Skeletal muscle satellite cell (primary cell): ENCODE results near the gene ZNF554.

Experiments
- H3K27me3 ChIP-seq: 2 replicates; pipeline ENCODE4 v1.7.0; 2013; ENCODE audit warnings: low read length; ENCODE audit not compliant: control insufficient read depth, insufficient read depth
- H3K36me3 ChIP-seq: 2 replicates; pipeline ENCODE4 v1.7.0; 2013; ENCODE audit warnings: mild to moderate bottlenecking, control low read depth, low read length; ENCODE audit not compliant: insufficient read depth
- H3K4me1 ChIP-seq: 2 replicates; pipeline ENCODE4 v1.7.0; 2013; ENCODE audit warnings: low read length; ENCODE audit not compliant: control insufficient read depth, insufficient read depth
- H3K4me2 ChIP-seq: 2 replicates; pipeline ENCODE4 v1.7.0; 2013; ENCODE audit warnings: mild to moderate bottlenecking, low read length
- H3K4me3 ChIP-seq: 2 replicates; pipeline ENCODE4 v1.7.0; 2013; ENCODE audit warnings: low read length
- H3K9ac ChIP-seq: 2 replicates; pipeline ENCODE4 v1.7.0; 2013; ENCODE audit warnings: mild to moderate bottlenecking, low read depth, low read length, moderate library complexity
- H3K9me3 ChIP-seq: replicated peaks from 2 replicates; pipeline ENCODE4 v1.7.0; 2013; ENCODE audit warnings: mild to moderate bottlenecking, control low read depth, low read length

ZNF554 gene

DNA sequence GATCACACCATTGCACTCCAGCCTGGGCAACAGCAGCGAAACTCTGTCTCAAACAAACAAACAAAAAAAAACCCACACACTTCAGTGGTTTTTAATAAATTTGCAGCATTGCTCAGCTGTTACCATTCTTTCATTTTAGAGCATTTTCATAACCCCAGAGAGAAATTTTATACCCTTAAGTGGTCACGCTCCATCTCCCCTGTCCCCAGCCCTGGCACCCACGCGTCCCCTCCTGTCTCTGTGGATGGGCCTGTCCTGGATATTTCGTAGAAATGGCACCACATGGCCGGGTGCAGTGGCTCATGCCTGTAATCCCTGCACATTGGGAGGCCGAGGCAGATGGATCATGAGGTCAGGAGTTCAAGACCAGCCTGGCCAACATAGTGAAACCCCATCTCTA, 26.5 kb upstream of the ZNF554 start:
- Histone ChIP-seq H3K9ac (no peak overlapping the region), H3K4me2 (no peak overlapping the region), H3K4me3 (no peak overlapping the region), H3K4me1 (no peaks in the 10 kb centered on the region), H3K36me3 (peaks cover 38% of the 10 kb centered on the region), H3K27me3 (no peaks in the 10 kb centered on the region), H3K9me3 (no peaks in the 10 kb centered on the region)

DNA sequence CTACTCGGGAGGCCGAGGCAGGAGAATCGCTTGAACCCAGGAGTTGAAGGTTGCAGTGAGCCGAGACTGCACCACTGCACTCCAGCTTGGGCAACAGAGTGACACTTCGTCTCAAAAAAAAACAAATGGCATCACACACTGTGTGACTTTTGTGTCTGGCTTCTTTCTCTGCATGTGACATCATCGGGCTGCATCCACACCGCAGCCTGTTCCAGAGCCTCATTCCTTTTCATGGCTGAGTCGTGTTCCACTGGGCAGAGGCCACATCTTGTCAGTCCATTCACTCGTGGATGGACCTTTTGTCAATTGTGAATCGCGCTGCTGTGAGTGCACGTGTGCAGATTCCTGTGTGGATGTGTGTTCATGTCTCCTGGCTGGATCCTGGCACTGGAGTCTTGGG, 26.1 kb upstream of the ZNF554 start:
- Histone ChIP-seq H3K9ac (no peak overlapping the region), H3K36me3 (peaks cover 39% of the 10 kb centered on the region), H3K4me1 (no peaks in the 10 kb centered on the region)

GRCh38 chr19:2795827-2796658, 23.6 kb upstream of the ZNF554 start:
- Histone ChIP-seq H3K27me3 (no peaks in the 10 kb centered on the region), H3K9me3 (no peaks in the 10 kb centered on the region), H3K4me2 (no peak overlapping the region), H3K9ac (no peak overlapping the region), H3K36me3 (peaks cover 45% of the 10 kb centered on the region), H3K4me3 (no peak overlapping the region), H3K4me1 (no peaks in the 10 kb centered on the region)

More for the DNA sequence above, 26.1 kb upstream of the ZNF554 start:
- no peak overlapping the region for H3K4me2 ChIP-seq
- H3K4me3 ChIP-seq: no peak overlapping the region
- H3K27me3 ChIP-seq: no peaks in the 10 kb centered on the region
- H3K9me3 ChIP-seq: no peaks in the 10 kb centered on the region

GRCh38 chr19:2796659-2797266, 22.9 kb upstream of the ZNF554 start:
- Histone ChIP-seq H3K4me2 (no peak overlapping the region), H3K27me3 (no peaks in the 10 kb centered on the region), H3K9ac (no peak overlapping the region), H3K9me3 (no peaks in the 10 kb centered on the region), H3K4me3 (no peak overlapping the region), H3K4me1 (no peaks in the 10 kb centered on the region), H3K36me3 (peaks cover 46% of the 10 kb centered on the region)

GRCh38 chr19:2797280-2797679, 22.4 kb upstream of the ZNF554 start:
- Histone ChIP-seq H3K27me3 (no peaks in the 10 kb centered on the region), H3K4me1 (no peaks in the 10 kb centered on the region), H3K9ac (no peak overlapping the region), H3K36me3 (peaks cover 48% of the 10 kb centered on the region), H3K4me3 (no peak overlapping the region), H3K4me2 (no peak overlapping the region), H3K9me3 (no peaks in the 10 kb centered on the region)

- no peak overlapping the region for H3K9ac ChIP-seq
- H3K4me1 ChIP-seq: no peaks in the 10 kb centered on the region
- peaks cover 49% of the 10 kb centered on the region for H3K36me3 ChIP-seq
Measured at GRCh38 chr19:2798158-2798685, 21.4 kb upstream of the ZNF554 start.

DNA sequence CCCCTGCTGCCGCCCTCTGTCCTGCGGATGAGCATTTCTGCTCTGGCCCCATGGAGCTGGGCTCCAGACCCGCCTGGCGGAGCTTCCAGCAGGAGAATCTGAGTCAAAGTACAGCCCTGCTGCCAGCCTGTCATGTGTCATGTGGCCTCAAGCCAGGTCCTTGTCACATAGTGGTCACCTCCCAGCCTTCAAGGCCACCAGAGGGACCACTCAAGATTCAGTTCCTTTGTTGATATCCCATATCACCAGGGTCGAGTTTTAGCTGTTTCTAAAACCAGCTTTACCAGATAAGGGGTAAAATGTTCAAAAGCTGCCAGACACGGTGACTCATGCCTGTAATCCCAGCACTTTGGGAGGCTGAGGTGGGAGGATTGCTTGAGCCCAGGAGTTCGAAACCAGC, 20.9 kb upstream of the ZNF554 start:
- Histone ChIP-seq H3K4me1 (no peaks in the 10 kb centered on the region), H3K36me3 (peaks cover 53% of the 10 kb centered on the region), H3K27me3 (no peaks in the 10 kb centered on the region), H3K9ac (no peak overlapping the region), H3K4me2 (no peak overlapping the region), H3K9me3 (no peaks in the 10 kb centered on the region), H3K4me3 (no peak overlapping the region)

More at GRCh38 chr19:2798158-2798685, 21.4 kb upstream of the ZNF554 start:
- Histone ChIP-seq H3K27me3 (no peaks in the 10 kb centered on the region), H3K4me2 (no peak overlapping the region), H3K9me3 (no peaks in the 10 kb centered on the region), H3K4me3 (no peak overlapping the region)

GRCh38 chr19:2799273-2800020, 20.2 kb upstream of the ZNF554 start:
- H3K9ac ChIP-seq: no peak overlapping the region
- H3K36me3 ChIP-seq: peaks cover 56% of the 10 kb centered on the region

GRCh38 chr19:2800506-2800905, 19.2 kb upstream of the ZNF554 start:
- Histone ChIP-seq H3K36me3 (peaks cover 49% of the 10 kb centered on the region), H3K9ac (no peak overlapping the region), H3K4me2 (no peak overlapping the region), H3K4me1 (no peaks in the 10 kb centered on the region), H3K27me3 (no peaks in the 10 kb centered on the region), H3K9me3 (no peaks in the 10 kb centered on the region), H3K4me3 (no peak overlapping the region)

More at GRCh38 chr19:2799273-2800020, 20.2 kb upstream of the ZNF554 start:
- Histone ChIP-seq H3K9me3 (no peaks in the 10 kb centered on the region), H3K4me2 (no peak overlapping the region), H3K4me3 (no peak overlapping the region), H3K27me3 (no peaks in the 10 kb centered on the region), H3K4me1 (no peaks in the 10 kb centered on the region)

DNA sequence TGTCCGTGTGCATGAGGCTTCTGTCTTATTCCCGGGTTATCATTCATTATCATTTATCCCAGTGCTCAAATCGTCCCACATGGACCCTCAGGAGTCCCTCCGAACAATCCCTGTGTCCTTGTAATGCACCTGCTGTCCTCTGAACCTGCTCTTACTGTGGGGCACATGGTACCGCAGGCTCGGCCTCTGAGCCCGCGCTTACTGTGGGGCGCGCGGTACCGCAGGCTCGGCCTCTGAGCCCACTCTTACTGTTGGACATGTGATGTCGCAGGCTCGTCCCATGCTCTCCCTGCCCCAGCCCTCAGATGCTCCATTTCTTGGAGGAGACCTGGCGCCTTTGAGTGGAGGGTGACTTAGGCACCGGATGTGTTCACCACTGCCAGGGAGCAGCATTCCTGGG, 16.8 kb upstream of the ZNF554 start:
- no peaks in the 10 kb centered on the region for H3K27me3 ChIP-seq
- H3K4me2 ChIP-seq: no peak overlapping the region
- H3K4me3 ChIP-seq: no peak overlapping the region
- no peak overlapping the region for H3K9ac ChIP-seq
- no peaks in the 10 kb centered on the region for H3K9me3 ChIP-seq
- no peaks in the 10 kb centered on the region for H3K4me1 ChIP-seq
- H3K36me3 ChIP-seq: peaks cover 53% of the 10 kb centered on the region

- no peak overlapping the region for H3K4me3 ChIP-seq
- H3K4me2 ChIP-seq: no peak overlapping the region
- H3K9me3 ChIP-seq: no peaks in the 10 kb centered on the region
- H3K36me3 ChIP-seq: peaks cover 54% of the 10 kb centered on the region
- H3K4me1 ChIP-seq: no peaks in the 10 kb centered on the region
- H3K27me3 ChIP-seq: no peaks in the 10 kb centered on the region
- H3K9ac ChIP-seq: no peak overlapping the region
Measured at GRCh38 chr19:2803486-2804155, 16.0 kb upstream of the ZNF554 start.
